C4-2B (cell line): ENCODE results near the gene TENM4.

Source experiments
- H3K27ac ChIP-seq: fragments of 450-650 bp; 2 replicates; pipeline ENCODE4 v1.5.1; 2017
- CTCF ChIP-seq: fragments of 450-650 bp; conservative IDR thresholded peaks from 2 replicates; pipeline ENCODE4 v1.5.1; 2017; ENCODE audit warnings: mild to moderate bottlenecking
- ZFX ChIP-seq: fragments of 450-650 bp; IDR thresholded peaks from 2 replicates; pipeline ENCODE4 v1.6.1; 2017

TENM4 gene

DNA sequence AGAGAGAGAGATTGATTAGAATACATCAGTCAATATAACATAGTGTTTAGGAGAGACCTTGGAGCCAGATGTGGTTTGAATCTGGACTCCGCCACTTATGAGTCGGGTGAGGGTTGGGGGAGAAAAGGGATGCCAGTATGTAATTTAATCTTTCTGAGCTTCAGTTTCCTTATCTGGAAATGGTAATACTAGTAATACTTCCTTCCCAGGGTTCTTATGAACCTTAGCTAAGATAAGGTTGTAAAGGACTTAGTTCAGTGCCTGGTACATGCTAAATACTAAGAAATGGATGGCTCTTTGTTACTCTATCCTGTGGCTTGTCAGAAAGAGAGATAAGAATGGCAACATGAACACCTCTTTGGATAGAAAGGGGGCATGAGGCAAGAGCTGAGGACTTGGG is 640.1 kb downstream of the TENM4 start:
- TF ChIP-seq ZFX (no peak), CTCF (no peak)

DNA sequence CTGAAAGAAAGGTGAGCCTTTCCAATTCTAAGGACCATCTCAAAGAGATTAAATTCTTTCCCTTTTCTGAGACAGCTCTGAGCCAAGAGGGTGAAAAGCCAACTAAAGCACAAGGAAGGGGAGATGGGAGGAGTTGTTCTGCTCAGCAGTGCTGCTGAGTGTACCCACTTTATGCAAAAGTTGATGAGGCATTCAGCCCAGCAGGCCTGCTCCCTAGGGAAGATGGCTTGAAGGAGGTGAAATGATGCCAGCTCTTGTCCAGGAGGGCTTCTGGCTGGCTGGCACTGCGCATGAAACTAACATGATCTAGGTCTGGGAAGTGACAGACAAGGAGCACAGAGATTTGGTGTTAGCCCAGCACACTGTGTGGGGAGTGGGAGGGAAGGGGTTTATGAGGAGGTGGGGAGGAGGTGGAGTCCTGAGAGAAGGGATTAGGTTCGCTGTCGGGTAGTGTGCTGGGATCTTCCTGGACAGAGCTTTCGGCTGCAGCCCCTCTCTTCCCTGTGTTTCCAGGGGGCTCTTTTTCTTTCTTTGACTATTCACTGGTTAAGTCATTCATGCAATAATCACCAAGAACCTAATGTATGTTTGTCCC is 640.6 kb downstream of the TENM4 start:
- peak overlapping the region; percentile 89 for H3K27ac ChIP-seq
- TF ChIP-seq CTCF (no peak), ZFX (no peak)

More for the DNA sequence above, 640.1 kb downstream of the TENM4 start:
- H3K27ac ChIP-seq: peak overlapping the region; percentile 89

DNA sequence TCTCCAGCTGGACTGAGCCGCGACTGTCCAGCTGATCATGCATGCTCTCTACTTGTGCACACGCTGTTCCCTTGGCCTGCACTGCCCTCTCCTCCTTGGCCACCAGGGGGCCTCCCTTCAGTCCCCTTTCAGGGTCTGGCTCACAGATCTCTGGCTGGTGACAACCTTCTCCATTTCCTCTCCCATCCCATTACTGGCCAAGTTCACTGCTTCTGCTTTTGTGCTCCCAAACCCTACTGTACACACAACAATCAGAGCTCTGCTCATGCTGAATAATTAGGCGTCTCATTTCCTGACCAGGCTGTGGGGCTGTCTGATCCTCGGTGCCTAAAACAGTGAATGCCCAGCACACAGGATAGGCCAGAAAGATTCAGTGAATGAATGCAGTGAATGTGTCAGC is 642.2 kb downstream of the TENM4 start:
- TF ChIP-seq CTCF (peak; percentile 88), ZFX (no peak)
- no peak overlapping the region for H3K27ac ChIP-seq

DNA sequence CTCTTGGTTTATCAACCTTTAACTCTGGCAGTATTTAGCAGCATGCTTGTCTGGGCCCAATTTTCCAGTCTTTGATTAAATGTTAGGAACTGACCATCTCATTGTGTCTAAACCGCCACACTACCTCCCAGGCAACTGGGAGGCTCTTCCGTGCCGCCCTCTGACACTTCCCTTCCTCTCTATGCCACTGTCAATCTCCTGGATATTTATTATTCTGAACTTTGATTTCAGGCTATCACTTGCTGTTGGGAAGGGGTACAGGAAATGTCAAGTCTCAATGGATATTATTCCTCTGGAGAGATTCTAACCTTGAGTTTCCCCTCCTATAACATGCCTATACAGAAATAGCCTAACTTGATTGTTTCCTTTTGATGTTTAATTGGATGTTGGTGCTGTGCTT is 643.3 kb downstream of the TENM4 start:
- no peak overlapping the region for H3K27ac ChIP-seq
- TF ChIP-seq ZFX: no peak
- no peak for TF ChIP-seq CTCF

GRCh38 chr11:78796956-78797355 is 643.9 kb downstream of the TENM4 start:
- no peak for TF ChIP-seq CTCF
- TF ChIP-seq ZFX: no peak
- no peak overlapping the region for H3K27ac ChIP-seq

- H3K27ac ChIP-seq: no peak overlapping the region
- no peak for TF ChIP-seq CTCF
- TF ChIP-seq ZFX: no peak
Measured at GRCh38 chr11:78795621-78796261, 645.1 kb downstream of the TENM4 start.

GRCh38 chr11:78791964-78792363 is 648.9 kb downstream of the TENM4 start:
- TF ChIP-seq ZFX (no peak), CTCF (no peak)
- H3K27ac ChIP-seq: no peak overlapping the region
